GM23248 (cell line): Measurements from ENCODE around the gene NR2C1. TPM values are rescaled to one million over a fixed set of nuclear protein-coding genes. Genes with fewer than 3 reads are reported as not detected.

Experiments
- DNase-seq: peaks from one replicate; pipeline ENCODE4 v3.0.0-alpha.2; 2015
- H2AFZ ChIP-seq: fragments of 200-600 bp; sonication (generic); 2 replicates; pipeline ENCODE4 v1.6.1; 2016; ENCODE audit warnings: antibody characterized with exemption
- H3F3A ChIP-seq: fragments of 200-600 bp; sonication (generic); 2 replicates; pipeline ENCODE4 v1.6.1; 2016; ENCODE audit warnings: mild to moderate bottlenecking, antibody characterized with exemption, mixed run types; ENCODE audit not compliant: insufficient read depth
- H3K27ac ChIP-seq: fragments of 200-600 bp; sonication (generic); 2 replicates; pipeline ENCODE4 v1.5.1; 2016; ENCODE audit warnings: mild to moderate bottlenecking
- H3K27me3 ChIP-seq: fragments of 200-600 bp; sonication (generic); replicated peaks from 2 replicates; pipeline ENCODE4 v1.6.1; 2016; ENCODE audit warnings: mild to moderate bottlenecking; ENCODE audit not compliant: insufficient read depth
- H3K36me3 ChIP-seq: fragments of 200-600 bp; sonication (generic); 2 replicates; pipeline ENCODE4 v1.6.1; 2016; ENCODE audit warnings: low read depth, mild to moderate bottlenecking
- H3K4me1 ChIP-seq: fragments of 200-600 bp; sonication (generic); 2 replicates; pipeline ENCODE4 v1.6.1; 2016; ENCODE audit warnings: mild to moderate bottlenecking; ENCODE audit not compliant: insufficient read depth
- H3K4me2 ChIP-seq: fragments of 200-600 bp; sonication (generic); one replicate; pipeline ENCODE4 v1.6.1; 2016; ENCODE audit warnings: mild to moderate bottlenecking; ENCODE audit not compliant: unreplicated experiment
- H3K4me3 ChIP-seq: fragments of 200-600 bp; sonication (generic); 2 replicates; pipeline ENCODE4 v1.5.1; 2016; ENCODE audit warnings: mild to moderate bottlenecking
- H3K79me2 ChIP-seq: fragments of 200-600 bp; sonication (generic); 2 replicates; pipeline ENCODE4 v1.6.1; 2016; ENCODE audit warnings: mild to moderate bottlenecking; ENCODE audit not compliant: insufficient read depth
- H3K9ac ChIP-seq: fragments of 200-600 bp; sonication (generic); 2 replicates; pipeline ENCODE4 v1.6.1; 2016; ENCODE audit warnings: mild to moderate bottlenecking
- H3K9me2 ChIP-seq: fragments of 200-600 bp; sonication (generic); 2 replicates; pipeline ENCODE4 v1.6.1; 2016; ENCODE audit warnings: mixed run types, mild to moderate bottlenecking, moderate library complexity; ENCODE audit not compliant: insufficient read depth
- H3K9me3 ChIP-seq: fragments of 200-600 bp; sonication (generic); one replicate; pipeline ENCODE4 v1.6.1; 2017; ENCODE audit warnings: low read depth
- H4K20me1 ChIP-seq: fragments of 200-600 bp; sonication (generic); 2 replicates; pipeline ENCODE4 v1.6.0; 2016; ENCODE audit not compliant: insufficient read depth
- EZH2 ChIP-seq: fragments of 200-600 bp; sonication (generic); IDR thresholded peaks from 2 replicates; pipeline ENCODE4 v1.6.1; 2018; ENCODE audit warnings: antibody characterized with exemption, mild to moderate bottlenecking; ENCODE audit not compliant: insufficient read depth, poor library complexity, severe bottlenecking
- EZH2phosphoT487 ChIP-seq: fragments of 200-600 bp; sonication (generic); IDR thresholded peaks from 2 replicates; pipeline ENCODE4 v1.6.1; 2018; ENCODE audit warnings: antibody characterized with exemption, moderate library complexity, mild to moderate bottlenecking, low read depth; ENCODE audit not compliant: insufficient read depth
- WGBS, 2 experiments: methylation state at CpG; one replicate each; pipeline ENCODE4 v1.1.6; 2015 to 2017; ENCODE audit warnings: low lambda C conversion rate in 2 of 2, low coverage in 1 of 2; ENCODE audit errors: missing lambda C conversion rate in 2 of 2; 5-methylcytosine and 5-hydroxymethylcytosine counted together
- in situ Hi-C: fragments of 300-500 bp; cut with MboI; formaldehyde crosslinking; loops from 2 replicates; pipeline ENCODE4 v1.15.0; 2020
- polyA plus RNA-seq: library from polyadenylated mRNA; unstranded; fragments of >200 nt; fragmentation: Nextera tagmentation; extraction: Ambion mirVana; gene quantifications from 2 replicates; pipeline ENCODE4 v1.2.1, GENCODE V29; 2016
- total RNA-seq: library from RNA; depleted of rRNA; stranded (reverse); fragments of >200 nt; shearing (Covaris generic); gene quantifications from 2 replicates; pipeline ENCODE4 v1.2.3, GENCODE V29; 2014

The NR2C1 gene
- total and polyA plus RNA-seq, 2 experiments from 2014 or later: 28.0 to 32.9 TPM

- 75 to 84% methylated on average over 2 of the region's 2 CpGs for WGBS, 2 experiments
- TF ChIP-seq EZH2: no peak
- no peak for TF ChIP-seq EZH2phosphoT487
- Histone ChIP-seq H3K36me3 (peaks cover 4% of the 10 kb centered on the region; the same call in 1 of the 2 replicates), H2AFZ (no peak overlapping the region), H3K27me3 (no peaks in the 10 kb centered on the region), H3K9ac (no peak overlapping the region), H3K27ac (no peak overlapping the region), H3F3A (peaks cover 7% of the 10 kb centered on the region), H3K9me3 (no peaks in the 10 kb centered on the region), H3K4me1 (no peaks in the 10 kb centered on the region), H4K20me1 (no peaks in the 10 kb centered on the region), H3K4me3 (no peak overlapping the region), H3K79me2 (peaks cover 34% of the 10 kb centered on the region), H3K4me2 (no peak overlapping the region), H3K9me2 (no peaks in the 10 kb centered on the region)
- peak; percentile 56 for DNase-seq
- in situ Hi-C loops: no loop called here
Measured at GRCh38 chr12:95004610-95005009, 68.8 kb downstream of the NR2C1 start.

DNA sequence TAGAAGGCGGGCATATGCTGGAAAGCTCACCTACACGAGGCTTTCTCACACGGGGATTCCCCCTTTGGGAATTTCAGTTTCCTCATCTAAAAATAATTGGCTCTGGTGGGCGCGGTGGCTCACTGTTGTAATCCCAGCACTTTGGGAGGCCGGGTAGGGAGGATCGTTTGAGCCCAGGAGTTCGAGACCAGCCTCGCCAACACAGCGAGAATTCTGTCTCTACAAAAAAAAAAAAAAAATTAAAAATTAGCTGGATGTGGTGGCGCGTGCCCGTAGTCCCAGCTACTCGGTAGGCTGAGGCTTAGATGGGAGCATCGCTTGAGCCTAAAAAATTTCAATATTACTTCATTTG lies 69.5 kb downstream of the NR2C1 start:
- 61% methylated on average over 15 of the region's 15 CpGs for WGBS, 2 experiments
- Histone ChIP-seq H3K79me2 (peaks cover 41% of the 10 kb centered on the region), H3K36me3 (peaks cover 4% of the 10 kb centered on the region; the same call in 1 of the 2 replicates), H3K27ac (peak overlapping the region; percentile 81), H2AFZ (peak overlapping the region; percentile 94), H3F3A (peaks cover 7% of the 10 kb centered on the region), H3K9me2 (no peaks in the 10 kb centered on the region), H3K9ac (peak overlapping the region; percentile 91), H3K9me3 (no peaks in the 10 kb centered on the region), H3K4me3 (peak overlapping the region; percentile 86), H3K27me3 (no peaks in the 10 kb centered on the region), H3K4me1 (no peaks in the 10 kb centered on the region), H3K4me2 (peak overlapping the region; percentile 69), H4K20me1 (no peaks in the 10 kb centered on the region)
- TF ChIP-seq EZH2: no peak
- TF ChIP-seq EZH2phosphoT487: no peak
- DNase-seq: no peak
- in situ Hi-C loops: no loop called here

GRCh38 chr12:95003213-95003920 lies 70.1 kb downstream of the NR2C1 start, which contains the start of gene NDUFA12:
Gene NDUFA12, minus strand, starts transcription at chr12:95003697. Its CDS starts 17 bp downstream, at chr12:95003680.
- in situ Hi-C loops: no loop called here
- TF ChIP-seq EZH2phosphoT487 (no peak), EZH2 (no peak)
- Histone ChIP-seq H4K20me1 (no peaks in the 10 kb centered on the region), H2AFZ (peak within 1 kb of the TSS; percentile 94), H3K27ac (peak within 1 kb of the TSS; percentile 81), H3K4me2 (peak within 1 kb of the TSS; percentile 88), H3F3A (peaks cover 7% of the 10 kb centered on the region), H3K36me3 (peaks cover 4% of the 10 kb centered on the region; the same call in 1 of the 2 replicates), H3K9me2 (no peaks in the 10 kb centered on the region), H3K9me3 (no peaks in the 10 kb centered on the region), H3K4me3 (peak within 1 kb of the TSS; percentile 86), H3K27me3 (no peaks in the 10 kb centered on the region), H3K4me1 (no peaks in the 10 kb centered on the region), H3K79me2 (peaks cover 47% of the 10 kb centered on the region), H3K9ac (peak within 1 kb of the TSS; percentile 91)
- WGBS, 2 experiments: 2% methylated on average over 28 to 34 of the region's 34 CpGs
- DNase-seq: peak; percentile 99

DNA sequence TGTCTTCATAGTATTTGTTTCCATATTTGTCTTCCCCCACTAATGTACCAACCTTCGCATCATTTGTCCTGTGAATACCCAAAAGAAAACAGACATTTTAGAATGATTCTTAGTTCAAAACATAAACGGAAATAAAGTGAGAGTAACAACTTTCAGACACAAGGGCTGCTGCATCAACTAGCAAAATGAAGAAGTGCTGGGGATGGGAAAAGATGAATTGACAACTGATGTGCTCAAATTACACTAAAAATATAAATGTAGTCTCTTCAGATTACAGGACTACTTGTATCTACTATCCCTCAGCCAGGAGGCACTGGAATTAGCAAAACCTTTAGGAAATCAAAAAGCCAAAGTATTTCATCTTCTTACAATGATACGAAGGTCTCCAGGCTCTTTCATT lies 70.7 kb downstream of the NR2C1 start:
- peak overlapping the region; percentile 88 for H3K4me2 ChIP-seq
- H3K9me3 ChIP-seq: no peaks in the 10 kb centered on the region
- H3K36me3 ChIP-seq: peaks cover 4% of the 10 kb centered on the region; the same call in 1 of the 2 replicates
- H3K4me3 ChIP-seq: peak overlapping the region; percentile 86
- TF ChIP-seq EZH2 (no peak), EZH2phosphoT487 (no peak)
- H3K9ac ChIP-seq: peak overlapping the region; percentile 91
- H3K9me2 ChIP-seq: no peaks in the 10 kb centered on the region
- DNase-seq: peak; percentile 27
- H3K27me3 ChIP-seq: no peaks in the 10 kb centered on the region
- H3K27ac ChIP-seq: peak overlapping the region; percentile 81
- H3K79me2 ChIP-seq: peaks cover 53% of the 10 kb centered on the region
- no peaks in the 10 kb centered on the region for H3K4me1 ChIP-seq
- 2 to 5% methylated on average over 3 of the region's 3 CpGs for WGBS, 2 experiments
- no peaks in the 10 kb centered on the region for H4K20me1 ChIP-seq
- H2AFZ ChIP-seq: peak overlapping the region; percentile 94
- peaks cover 7% of the 10 kb centered on the region for H3F3A ChIP-seq
- in situ Hi-C loops: no loop called here
